HEK293 (cell line): Measurements from ENCODE around the gene MERTK.

Experiments
- CTCF ChIA-PET: fragments of 350-600 bp; formaldehyde crosslinking; extraction: SDS; loops from one replicate; lab custom pipeline; 2021; ENCODE audit warnings: antibody characterized with exemption; lab: Yijun Ruan, JAX
- POLR2A ChIA-PET: fragments of 300-600 bp; formaldehyde crosslinking; extraction: SDS; loops from one replicate; lab custom pipeline; 2020; ENCODE audit warnings: antibody characterized with exemption, inconsistent platforms; lab: Yijun Ruan, JAX
- H3K27ac ChIP-seq: fragments of 200-500 bp; sonication (Bioruptor generic); 2 replicates; pipeline ENCODE4 v1.5.1; 2014; ENCODE audit warnings: low read depth, low read length, control low read depth, inconsistent platforms; ENCODE audit errors: extremely low read depth
- H3K36me3 ChIP-seq, 2 experiments: fragments of 200-500 bp in 1 of 2; sonication (Bioruptor generic) in 1 of 2; 1 replicate in 1 of 2; 2 replicates in 1 of 2; pipeline ENCODE4 v1.5.1; 2014 to 2017; ENCODE audit warnings: inconsistent platforms in 2 of 2, low read length in 2 of 2; ENCODE audit not compliant: control insufficient read depth in 2 of 2, insufficient read depth in 1 of 2
- H3K4me1 ChIP-seq: fragments of 200-500 bp; sonication (Bioruptor generic); 2 replicates; pipeline ENCODE4 v1.5.1; 2014; ENCODE audit warnings: mild to moderate bottlenecking, low read length, inconsistent platforms; ENCODE audit not compliant: control insufficient read depth, insufficient read depth
- H3K4me3 ChIP-seq: 2 replicates; pipeline ENCODE4 v1.5.1; 2011; ENCODE audit warnings: low read depth, mild to moderate bottlenecking, control low read depth, low read length, moderate library complexity
- H3K9me3 ChIP-seq: fragments of 200-500 bp; sonication (Bioruptor generic); 2 replicates; pipeline ENCODE4 v1.5.1; 2014; ENCODE audit warnings: low read depth, low read length, inconsistent platforms; ENCODE audit not compliant: control insufficient read depth, insufficient read depth
- EGR2 ChIP-seq: fragments of 450-650 bp; formaldehyde crosslinking; IDR thresholded peaks from 2 replicates; pipeline ENCODE4 v1.5.1; 2016; ENCODE audit warnings: low read depth, missing biosample characterization, missing genetic modification characterization
- HIC1 ChIP-seq: fragments of 450-650 bp; formaldehyde crosslinking; IDR thresholded peaks from 2 replicates; pipeline ENCODE4 v1.5.1; 2016; ENCODE audit warnings: missing biosample characterization, missing genetic modification characterization
- KLF17 ChIP-seq: fragments of 450-650 bp; formaldehyde crosslinking; IDR thresholded peaks from 2 replicates; pipeline ENCODE4 v1.5.1; 2016; ENCODE audit warnings: missing biosample characterization, missing genetic modification characterization
- KLF8 ChIP-seq: fragments of 450-650 bp; formaldehyde crosslinking; IDR thresholded peaks from 2 replicates; pipeline ENCODE4 v1.5.1; 2016; ENCODE audit warnings: missing biosample characterization, missing genetic modification characterization
- MEIS1 ChIP-seq: sonication (generic); formaldehyde crosslinking; IDR thresholded peaks from 2 replicates; pipeline ENCODE4 v1.8.1; 2022; ENCODE audit warnings: missing genetic modification reagents, mild to moderate bottlenecking, borderline replicate concordance
- MYNN ChIP-seq: fragments of 450-650 bp; formaldehyde crosslinking; IDR thresholded peaks from 2 replicates; pipeline ENCODE4 v1.5.1; 2016; ENCODE audit warnings: missing biosample characterization, missing genetic modification characterization, borderline replicate concordance
- SP2 ChIP-seq: fragments of 450-650 bp; formaldehyde crosslinking; IDR thresholded peaks from 2 replicates; pipeline ENCODE4 v1.5.1; 2016; ENCODE audit warnings: missing biosample characterization, missing genetic modification characterization
- ZBTB11 ChIP-seq: fragments of 450-650 bp; formaldehyde crosslinking; conservative IDR thresholded peaks from 2 replicates; pipeline ENCODE4 v1.5.1; 2016; ENCODE audit warnings: low read depth, missing biosample characterization, missing genetic modification characterization
- ZIC2 ChIP-seq: fragments of 450-650 bp; formaldehyde crosslinking; IDR thresholded peaks from 2 replicates; pipeline ENCODE4 v1.5.1; 2016; ENCODE audit warnings: missing biosample characterization, missing genetic modification characterization
- ZNF112 ChIP-seq: fragments of 450-650 bp; formaldehyde crosslinking; IDR thresholded peaks from 2 replicates; pipeline ENCODE4 v1.5.0; 2017; ENCODE audit warnings: missing biosample characterization, missing genetic modification characterization
- ZNF175 ChIP-seq: fragments of 450-650 bp; formaldehyde crosslinking; IDR thresholded peaks from 2 replicates; pipeline ENCODE4 v1.5.1; 2016; ENCODE audit warnings: missing biosample characterization, missing genetic modification characterization
- ZNF223 ChIP-seq: fragments of 450-650 bp; formaldehyde crosslinking; IDR thresholded peaks from 2 replicates; pipeline ENCODE4 v1.5.1; 2016; ENCODE audit warnings: missing biosample characterization, missing genetic modification characterization
- ZNF274 ChIP-seq, 2 experiments: fragments of 200-500 bp in 1 of 2; fragments of 450-650 bp in 1 of 2; sonication (Bioruptor generic) in 1 of 2; formaldehyde crosslinking in 1 of 2; IDR thresholded peaks; 2 replicates each; pipeline versions ENCODE4 v1.5.1 to v1.6.1; 2014 to 2016; ENCODE audit warnings: borderline replicate concordance in 1 of 2, inconsistent platforms in 1 of 2, low read length in 1 of 2, missing biosample characterization in 1 of 2, missing genetic modification characterization in 1 of 2
- ZNF433 ChIP-seq: fragments of 450-650 bp; formaldehyde crosslinking; IDR thresholded peaks from 2 replicates; pipeline ENCODE4 v1.5.1; 2016; ENCODE audit warnings: missing biosample characterization, missing genetic modification characterization, low read depth
- ZNF521 ChIP-seq: fragments of 450-650 bp; formaldehyde crosslinking; IDR thresholded peaks from 2 replicates; pipeline ENCODE4 v1.5.1; 2017; ENCODE audit warnings: missing biosample characterization, mild to moderate bottlenecking, missing genetic modification characterization
- ZNF558 ChIP-seq: fragments of 450-650 bp; formaldehyde crosslinking; IDR thresholded peaks from 2 replicates; pipeline ENCODE4 v1.5.1; 2016; ENCODE audit warnings: missing biosample characterization, missing genetic modification characterization
- ZNF561 ChIP-seq: fragments of 450-650 bp; IDR thresholded peaks from 2 replicates; pipeline ENCODE4 v1.5.1; 2018; ENCODE audit warnings: missing biosample characterization, missing genetic modification characterization, borderline replicate concordance
- ZNF571 ChIP-seq: fragments of 450-650 bp; formaldehyde crosslinking; IDR thresholded peaks from 2 replicates; pipeline ENCODE4 v1.5.0; 2017; ENCODE audit warnings: missing biosample characterization, missing genetic modification characterization
- ZNF624 ChIP-seq: fragments of 450-650 bp; formaldehyde crosslinking; IDR thresholded peaks from 2 replicates; pipeline ENCODE4 v1.5.1; 2017; ENCODE audit warnings: missing biosample characterization, missing genetic modification characterization
- ZNF639 ChIP-seq: fragments of 450-650 bp; formaldehyde crosslinking; IDR thresholded peaks from 2 replicates; pipeline ENCODE4 v1.5.1; 2016; ENCODE audit warnings: missing biosample characterization, missing genetic modification characterization
- ZNF664 ChIP-seq: fragments of 450-650 bp; formaldehyde crosslinking; IDR thresholded peaks from 2 replicates; pipeline ENCODE4 v1.5.1; 2016; ENCODE audit warnings: missing biosample characterization, missing genetic modification characterization
- ZSCAN18 ChIP-seq: fragments of 450-650 bp; formaldehyde crosslinking; IDR thresholded peaks from 2 replicates; pipeline ENCODE4 v1.5.1; 2016; ENCODE audit warnings: missing biosample characterization, missing genetic modification characterization
- ZSCAN5A ChIP-seq: fragments of 450-650 bp; formaldehyde crosslinking; IDR thresholded peaks from 2 replicates; pipeline ENCODE4 v1.5.1; 2016; ENCODE audit warnings: missing biosample characterization, missing genetic modification characterization

MERTK gene

GRCh38 chr2:111952871-111953452, 54.6 kb downstream of the MERTK start:
- no peak overlapping the region for H3K27ac ChIP-seq
- peaks cover 0 to 18% of the 10 kb centered on the region in 2 experiments; a peak in 1 of 3 replicates for H3K36me3 ChIP-seq
- ChIA-PET CTCF (no interaction called here), POLR2A (no interaction called here)
- H3K4me1 ChIP-seq = peaks cover 3% of the 10 kb centered on the region; the same call in 1 of the 2 replicates
- no peaks in the 10 kb centered on the region for H3K9me3 ChIP-seq
- TF ChIP-seq MYNN (tag by site-specific recombination) = no peak
- no peak for TF ChIP-seq ZNF561
- no peak for TF ChIP-seq SP2 (tag by site-specific recombination)
- TF ChIP-seq KLF17 (tag by site-specific recombination) = no peak
- TF ChIP-seq ZNF558 (tag by site-specific recombination) = no peak
- no peak for TF ChIP-seq KLF8 (tag by site-specific recombination)
- TF ChIP-seq ZSCAN5A = no peak
- no peak for TF ChIP-seq ZSCAN18 (tag by site-specific recombination)
- no peak for TF ChIP-seq ZNF112 (tag by site-specific recombination)
- no peak for TF ChIP-seq ZNF274 (IDR thresholded peaks at IDR 0.05; ENCODE audit: low read length)
- no peak for TF ChIP-seq ZNF274 (tag by site-specific recombination; IDR thresholded peaks at IDR 0.05; ENCODE audit: borderline replicate concordance)
- TF ChIP-seq ZNF223 (tag by site-specific recombination) = no peak
- TF ChIP-seq ZNF664 (tag by site-specific recombination) = no peak
- TF ChIP-seq ZNF624 (tag by site-specific recombination) = no peak
- TF ChIP-seq HIC1 (tag by site-specific recombination) = no peak
- no peak overlapping the region for H3K4me3 ChIP-seq

- ChIA-PET POLR2A (no interaction called here), CTCF (interaction anchor here (0.8 kb wide), 1 partner anchor 63 kb away, joined by 3 read pairs; no protein-coding TSS in a partner anchor)
- Histone ChIP-seq H3K9me3 (no peaks in the 10 kb centered on the region), H3K4me3 (no peak overlapping the region), H3K36me3 (peaks cover 0 to 4% of the 10 kb centered on the region in 2 experiments; a peak in 1 of 3 replicates), H3K27ac (no peak overlapping the region), H3K4me1 (peaks cover 3% of the 10 kb centered on the region; the same call in 1 of the 2 replicates)
- no peak for TF ChIP-seq ZNF571 (tag by site-specific recombination)
- no peak for TF ChIP-seq MEIS1 (CRISPR knock-in tag)
- TF ChIP-seq EGR2 (tag by site-specific recombination) = no peak
- no peak for TF ChIP-seq ZNF639 (tag by site-specific recombination)
- no peak for TF ChIP-seq ZIC2 (tag by site-specific recombination)
- no peak for TF ChIP-seq ZBTB11 (tag by site-specific recombination)
- no peak for TF ChIP-seq ZNF175 (tag by site-specific recombination)
- no peak for TF ChIP-seq ZNF521 (tag by site-specific recombination)
- TF ChIP-seq ZNF433 (tag by site-specific recombination) = no peak
These were observed 56.4 kb downstream of the MERTK start for GRCh38 chr2:111954602-111955332.
